ENCODE measurements around the gene CTIF.

Gene CTIF

DNA sequence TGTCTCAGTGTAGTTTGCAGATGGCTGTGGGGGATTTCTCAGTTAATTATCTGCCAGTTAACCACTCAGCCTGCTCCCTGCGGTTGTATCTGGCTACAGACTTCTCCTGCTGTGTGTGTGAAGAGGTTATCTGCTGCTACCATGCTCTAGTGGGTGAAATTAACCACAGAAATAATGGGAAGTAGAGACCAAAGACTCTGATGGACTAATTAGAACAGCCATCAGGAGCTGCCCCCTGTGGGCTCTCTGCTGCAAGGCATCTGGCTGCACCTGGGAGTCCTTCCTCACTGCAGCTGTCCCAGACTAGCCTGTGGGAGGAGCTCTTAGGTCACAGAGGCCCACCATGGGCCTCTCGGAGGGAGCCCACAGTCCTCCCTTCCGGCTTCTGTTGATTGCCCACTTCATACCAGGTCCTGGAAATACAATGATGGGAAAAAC lies 66.6 kb downstream of the CTIF start:
- no peak for DNase-seq

DNA sequence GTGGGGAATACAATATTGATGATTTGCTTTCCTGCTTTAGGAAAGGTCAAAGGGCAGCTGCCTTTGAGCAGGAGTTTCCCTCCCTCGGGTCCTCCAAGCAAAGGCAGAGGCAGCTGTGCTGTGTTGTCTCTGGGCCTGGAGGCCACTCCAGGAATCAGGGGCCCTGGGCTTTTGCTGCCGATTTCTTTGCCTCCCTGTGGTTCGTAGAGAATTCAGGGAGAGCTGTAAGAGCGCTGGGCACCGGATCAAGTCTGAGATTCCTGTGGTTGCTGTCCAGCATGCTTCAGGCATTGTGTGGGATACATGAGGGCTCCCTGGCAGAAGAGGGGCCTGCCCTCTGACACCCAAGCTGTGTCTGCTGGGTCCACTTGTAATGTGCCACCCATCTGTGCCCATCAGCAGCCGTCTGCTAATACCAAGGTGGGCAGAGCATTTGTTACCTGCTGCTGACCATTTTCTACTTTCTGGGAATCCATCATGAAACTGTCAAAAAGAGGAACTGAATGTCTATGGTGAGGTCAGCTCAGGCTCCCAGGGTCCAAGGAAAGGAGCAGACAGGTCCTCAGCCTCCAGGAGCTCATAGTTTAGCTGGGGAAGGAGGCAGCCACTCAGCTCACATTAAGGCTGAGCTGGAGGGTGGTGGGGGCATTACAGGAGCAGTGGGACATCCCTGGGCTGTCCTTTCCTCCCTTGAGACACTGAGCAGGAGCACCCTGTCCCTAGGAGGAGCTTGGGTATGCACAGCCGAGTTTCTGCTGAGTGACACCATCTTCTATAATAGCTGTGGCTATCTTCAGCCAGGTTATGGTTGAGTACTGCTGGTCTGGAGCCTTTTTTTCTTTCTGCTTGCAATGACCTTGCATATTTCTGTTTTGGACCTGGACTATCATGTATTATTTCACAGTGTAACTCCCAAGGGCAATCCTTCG lies 68.5 kb downstream of the CTIF start:
- DNase-seq, result no peak

- no peak for DNase-seq
These were observed 69.8 kb downstream of the CTIF start for GRCh38 chr18:48608581-48608980.

DNA sequence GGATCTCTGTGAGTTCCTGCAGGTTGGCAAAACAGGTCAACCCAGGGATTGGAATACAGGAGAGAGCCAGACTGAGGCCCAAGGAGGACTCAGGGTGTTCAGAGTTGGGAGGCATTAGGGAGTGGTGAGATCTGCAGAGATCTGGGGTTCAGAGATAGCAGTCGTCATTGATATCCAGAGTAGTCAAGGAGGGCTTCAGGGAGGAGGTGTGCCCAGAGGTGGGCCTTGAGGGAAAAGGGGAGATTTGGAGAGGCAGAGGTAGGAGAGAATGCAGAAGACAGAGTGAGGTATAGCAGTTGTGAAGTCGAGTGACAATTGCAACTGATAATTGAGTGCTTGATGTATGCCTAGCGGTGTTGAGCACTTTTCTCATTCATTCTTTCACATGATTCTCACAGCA lies 70.3 kb downstream of the CTIF start:
- DNase-seq, result no peak

DNA sequence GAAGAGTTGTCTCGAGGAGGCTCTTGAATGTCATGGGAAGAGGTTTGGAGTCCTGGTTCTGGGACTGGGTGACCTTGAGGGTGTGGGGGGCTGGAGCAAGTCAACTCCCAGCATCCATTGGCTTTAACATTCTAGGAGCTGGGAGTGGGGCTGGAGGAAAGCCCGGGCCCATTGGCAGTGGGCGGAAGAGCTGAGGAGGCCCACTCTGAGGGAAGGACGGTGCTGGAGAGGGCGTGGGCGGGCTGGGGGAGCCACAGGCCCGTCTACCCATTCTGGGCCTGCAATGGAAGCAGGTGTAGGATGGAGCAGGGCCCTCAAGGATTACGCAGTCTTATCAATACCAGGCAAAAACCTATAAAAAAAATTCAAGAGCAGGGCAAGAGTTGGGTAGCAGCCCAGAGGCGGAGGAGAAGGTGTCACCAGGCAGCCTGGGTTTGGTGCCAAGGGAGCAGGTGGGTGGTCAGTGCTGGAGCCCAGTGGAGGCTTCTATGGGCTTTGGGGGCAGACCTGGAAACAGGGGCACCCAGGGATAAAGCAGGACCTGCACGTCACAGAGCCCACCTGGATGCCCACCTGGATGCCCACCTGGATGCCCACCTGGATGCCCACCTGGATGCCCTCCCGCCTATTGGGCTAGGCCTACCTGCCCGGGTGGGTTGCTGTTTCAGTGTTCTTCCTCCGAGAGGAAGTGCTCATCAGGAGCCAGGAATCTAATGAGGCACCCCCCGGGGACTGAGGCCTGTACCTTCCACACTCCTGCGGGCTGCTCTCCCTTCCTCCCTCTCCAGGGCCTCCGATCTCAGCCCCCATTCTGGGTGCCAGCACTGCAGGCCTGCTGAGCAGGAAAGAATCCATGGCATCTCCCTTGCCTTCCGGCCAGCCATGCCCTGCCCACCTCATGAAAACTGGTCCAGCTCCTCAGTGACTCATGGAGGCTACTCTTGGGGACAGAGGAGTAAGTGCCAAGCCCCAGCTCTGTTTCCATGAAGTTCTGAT lies 71.3 kb downstream of the CTIF start:
- no peak for DNase-seq

DNA sequence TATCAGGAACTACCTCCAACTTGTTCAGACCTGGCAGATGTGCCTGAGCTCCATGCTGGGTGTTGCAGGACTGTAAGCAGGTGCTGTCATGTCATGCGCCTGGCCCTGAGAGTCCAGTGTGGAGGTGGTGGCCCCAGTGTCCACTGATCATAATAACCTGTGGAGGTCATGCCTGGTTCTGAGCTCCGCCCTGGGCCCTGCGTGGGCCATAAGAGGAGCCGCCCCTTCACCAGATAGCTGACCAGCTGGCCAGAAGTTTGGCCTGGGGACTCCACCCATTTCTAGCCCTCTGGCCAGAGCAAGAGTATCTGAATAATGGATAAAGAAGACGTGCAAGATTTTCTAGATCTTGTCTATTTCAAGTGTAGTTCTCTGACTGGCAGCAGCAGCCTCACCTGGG lies 72.4 kb downstream of the CTIF start:
- DNase-seq, result no peak

DNA sequence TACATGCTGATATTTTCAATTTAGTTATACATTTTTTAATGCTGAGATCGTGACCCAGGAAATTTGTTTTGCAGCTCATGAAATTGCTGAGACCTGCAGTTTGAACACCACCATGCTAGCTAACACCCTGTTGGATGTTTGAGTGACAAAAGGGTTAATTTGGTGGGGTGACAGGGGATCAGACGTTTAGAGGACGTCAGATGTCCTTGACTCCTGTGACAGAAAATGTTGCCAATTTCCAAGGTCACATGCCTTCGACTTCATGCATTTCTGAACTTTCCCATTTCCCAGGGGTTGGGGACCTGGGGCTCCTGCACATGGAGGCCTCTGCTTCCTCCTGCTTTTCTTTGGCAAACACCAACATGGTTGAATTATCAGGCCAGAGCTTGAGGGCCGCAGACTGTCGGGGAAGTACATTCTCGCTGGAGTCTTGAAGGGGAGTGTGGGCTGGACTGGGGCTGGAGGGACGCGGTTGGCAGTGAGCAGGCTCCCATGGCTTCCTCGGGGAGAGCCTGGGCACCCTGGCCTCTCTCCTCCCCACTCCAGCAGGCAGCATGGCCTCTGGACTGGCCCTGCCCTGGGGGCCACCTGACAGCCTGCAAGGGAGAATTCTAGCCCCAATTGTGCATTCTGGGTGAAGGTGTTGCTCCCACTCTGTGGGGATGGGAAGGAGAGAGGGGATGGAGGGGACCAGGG lies 73.1 kb downstream of the CTIF start:
- DNase-seq, result no peak

DNA sequence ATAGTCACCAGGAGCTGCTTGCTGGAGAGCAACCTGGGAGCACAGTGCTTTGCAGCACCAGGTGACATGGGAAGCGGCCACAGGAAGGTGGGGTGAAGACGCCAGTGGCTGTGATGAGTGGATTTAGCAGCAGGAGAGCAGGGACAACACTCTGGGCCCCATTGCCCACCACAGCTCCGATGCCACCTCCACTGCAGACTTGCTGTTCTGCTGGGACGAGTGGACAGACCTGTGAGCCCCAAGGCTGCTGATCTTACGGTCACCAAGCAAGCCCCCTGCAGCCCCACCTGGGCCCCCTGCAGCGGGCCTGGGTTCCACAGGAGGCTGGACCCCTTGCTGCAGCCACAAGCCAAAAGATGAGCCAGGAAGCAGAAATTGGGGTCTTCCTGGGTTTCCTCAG lies 73.7 kb downstream of the CTIF start:
- no peak for DNase-seq

DNA sequence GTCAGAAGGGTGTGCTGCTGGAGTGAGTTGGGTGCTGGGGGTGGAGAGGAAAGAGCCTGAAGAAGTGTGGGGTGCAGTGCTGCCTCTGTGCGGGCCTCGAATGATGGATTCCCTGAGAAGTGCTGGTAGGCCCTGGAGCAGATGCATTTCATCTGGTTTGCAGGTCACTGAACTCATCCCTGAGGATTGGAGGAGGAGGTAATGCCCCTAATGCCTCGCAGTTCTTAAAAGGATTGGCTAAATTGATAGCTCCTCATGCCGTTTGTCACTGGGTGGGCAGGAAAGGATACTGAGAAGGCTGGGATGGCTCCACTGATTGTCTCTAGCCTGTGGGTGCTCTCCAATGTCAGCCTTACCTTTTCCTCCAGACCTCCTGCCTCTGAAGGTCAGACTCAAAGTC lies 74.1 kb downstream of the CTIF start:
- DNase-seq, result no peak

DNA sequence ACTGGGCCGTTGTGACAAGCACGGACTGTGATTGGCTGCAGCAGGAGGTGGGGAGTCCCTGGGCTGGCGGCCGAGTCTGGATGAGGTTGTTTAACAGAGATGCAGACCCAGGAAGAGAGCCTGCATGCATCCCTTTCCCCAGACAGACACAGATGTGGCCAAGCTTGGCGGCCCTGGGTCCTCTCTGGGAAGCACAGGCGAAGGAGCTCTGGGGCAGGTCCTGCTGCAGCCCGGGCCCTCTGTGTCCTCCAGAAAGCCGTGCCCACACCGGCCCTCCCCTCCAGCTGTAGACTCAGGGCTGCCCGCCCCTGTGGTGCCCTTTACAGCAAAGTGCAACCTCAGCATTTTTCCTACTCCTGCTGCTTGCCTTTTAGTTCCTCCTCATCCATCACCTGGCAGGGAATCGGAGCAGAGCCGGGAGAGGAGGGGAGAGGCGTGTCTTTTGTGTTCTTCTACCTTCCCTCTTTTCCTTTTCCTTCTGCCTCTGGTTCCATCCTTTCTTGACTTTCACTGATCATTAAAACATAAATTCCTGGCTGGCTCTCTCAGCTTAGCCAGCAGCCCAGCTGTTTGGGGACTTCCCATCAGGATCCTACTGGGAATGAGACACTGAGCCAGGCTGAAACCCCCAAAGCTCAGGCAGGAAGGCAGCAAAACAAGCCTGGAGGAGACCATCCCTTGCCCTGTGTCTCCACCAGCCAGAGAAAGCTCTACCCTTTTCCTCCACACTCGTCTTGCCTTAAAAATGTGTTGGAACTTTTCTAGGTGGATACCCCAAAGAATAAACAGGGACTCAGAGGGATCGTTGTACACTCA lies 75.0 kb downstream of the CTIF start:
- no peak for DNase-seq

DNA sequence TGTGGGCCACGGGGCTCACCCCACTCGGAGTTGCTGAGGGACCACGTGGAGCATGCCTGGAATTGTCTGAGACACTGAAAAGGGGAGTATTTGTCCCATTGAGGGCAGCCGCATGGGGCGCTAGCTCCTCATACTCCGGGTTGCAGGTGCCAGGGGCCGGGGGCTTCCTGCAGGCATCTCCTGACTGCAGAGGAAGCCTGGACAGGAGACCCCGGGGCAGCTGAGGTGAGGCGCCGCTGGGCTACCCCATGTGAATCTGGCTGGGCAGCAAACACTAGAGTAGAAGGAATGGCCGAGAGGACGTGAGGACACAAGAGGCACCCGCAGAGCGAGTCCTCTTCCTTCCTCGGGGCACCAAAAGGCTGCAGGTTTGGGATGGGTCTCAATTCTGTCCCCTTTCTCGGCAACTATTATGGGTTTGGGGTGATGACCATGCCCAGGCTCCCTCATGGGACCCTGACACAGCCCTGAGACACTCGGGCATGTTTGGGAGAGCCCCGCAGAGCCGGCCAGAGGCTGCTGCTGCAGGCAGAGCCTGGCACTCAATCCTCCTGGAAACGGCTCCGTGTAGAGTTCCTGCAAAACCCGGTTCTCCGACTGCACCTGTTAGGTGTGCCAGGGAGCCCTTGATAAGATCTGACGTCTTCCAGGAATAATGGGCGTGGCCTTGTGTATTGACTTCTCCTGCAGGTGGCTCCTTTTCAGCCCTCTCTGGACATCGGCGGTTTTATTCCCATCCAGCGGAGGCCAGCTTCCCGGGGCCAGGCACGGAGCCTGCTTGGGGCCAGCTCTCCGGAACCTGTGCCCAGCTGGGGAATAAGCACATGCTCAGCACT lies 77.0 kb downstream of the CTIF start:
- DNase-seq, result no peak

GRCh38 chr18:48616484-48617255 lies 77.8 kb downstream of the CTIF start:
- DNase-seq, result no peak

DNA sequence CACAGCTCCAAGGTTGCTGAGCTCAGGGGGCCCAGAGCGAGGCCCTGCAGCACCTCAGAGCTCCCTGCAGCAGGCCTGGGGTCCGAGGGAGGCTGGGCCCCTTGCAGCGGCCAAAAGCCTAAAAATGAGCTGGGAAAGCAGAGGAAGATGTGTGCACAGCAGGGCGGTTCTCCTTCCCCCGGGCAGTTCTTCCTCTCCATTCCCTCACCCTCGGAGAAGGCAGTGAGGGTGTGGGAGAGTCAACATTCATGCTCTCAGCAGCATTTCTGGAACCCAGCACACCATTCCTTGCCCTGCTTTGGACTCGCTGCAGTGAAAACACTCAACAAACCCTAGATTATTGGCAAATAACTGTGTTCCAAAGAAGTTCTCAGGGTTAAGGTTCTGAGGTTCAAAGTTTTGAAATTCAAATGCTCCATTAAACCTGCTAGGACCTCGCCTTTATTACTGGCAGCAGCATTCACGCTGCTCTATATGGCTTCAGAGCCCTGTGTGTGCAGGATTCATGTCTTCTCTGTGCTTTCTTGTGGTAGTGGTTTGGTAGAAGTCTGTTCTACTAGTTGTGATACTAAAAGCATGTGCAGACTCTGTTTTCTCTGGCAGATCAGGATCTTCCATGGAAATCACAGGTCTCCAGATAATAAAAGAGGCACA lies 79.1 kb downstream of the CTIF start:
- no peak for DNase-seq

GRCh38 chr18:48619016-48619415 lies 80.2 kb downstream of the CTIF start:
- no peak for DNase-seq

- DNase-seq, result no peak
These were observed 80.7 kb downstream of the CTIF start for GRCh38 chr18:48619501-48619900.

DNA sequence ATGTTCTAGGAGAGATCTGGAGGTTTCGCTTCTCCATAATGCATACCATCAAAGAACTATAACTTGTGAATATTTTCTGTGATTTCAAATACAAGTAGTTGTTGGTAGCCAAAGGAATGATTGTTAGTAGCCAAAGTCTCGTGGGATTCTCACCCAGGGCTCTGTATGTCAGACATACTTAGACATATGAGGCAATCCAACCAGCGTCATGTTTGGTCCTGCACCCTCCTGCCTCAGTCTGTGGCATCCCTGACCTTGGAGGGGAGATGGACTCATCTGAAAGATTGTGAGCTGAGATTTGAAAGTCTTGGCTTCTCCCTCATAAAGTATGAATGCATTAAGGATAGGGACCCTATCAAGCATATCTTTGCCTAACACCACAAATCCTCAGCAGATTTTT lies 81.2 kb downstream of the CTIF start:
- DNase-seq, result no peak

- DNase-seq, result no peak
These were observed 82.4 kb downstream of the CTIF start for GRCh38 chr18:48621240-48621639.

DNA sequence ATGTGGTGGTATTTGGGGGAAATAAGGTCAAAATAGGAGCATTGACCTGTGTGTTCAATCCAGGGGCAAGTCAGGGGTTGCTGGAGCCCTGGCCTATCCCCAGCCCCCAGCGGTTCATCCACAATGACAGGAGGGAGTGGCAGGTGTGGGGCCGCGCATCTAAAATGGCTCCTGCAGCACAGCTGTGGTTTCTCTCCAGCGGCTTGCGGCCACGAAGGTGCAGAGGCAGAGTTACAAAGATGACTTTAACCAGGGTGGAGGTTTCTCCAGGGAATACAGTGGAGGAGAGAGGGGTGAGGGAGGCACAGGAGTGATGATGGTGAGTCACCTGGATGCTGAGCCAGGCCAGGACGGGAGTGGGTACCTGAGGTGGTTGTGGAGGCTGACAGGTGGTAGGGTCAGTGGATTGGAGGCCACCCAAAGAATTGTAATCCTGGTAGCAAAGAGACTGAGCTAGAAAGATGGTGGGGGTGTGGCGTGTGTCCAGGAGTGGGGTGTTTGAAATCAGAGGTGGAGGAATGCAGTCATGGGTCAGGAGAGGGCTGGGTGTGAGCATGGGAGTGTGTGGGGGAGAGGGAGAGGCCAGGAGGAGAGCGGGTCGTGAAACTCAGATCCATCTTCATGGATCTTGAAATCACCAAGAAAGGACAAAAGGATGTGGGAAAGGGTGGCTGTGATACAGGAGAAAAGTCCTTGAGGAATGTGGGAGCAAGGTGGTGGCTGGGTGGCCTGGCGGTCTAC lies 83.2 kb downstream of the CTIF start:
- no peak for DNase-seq

DNA sequence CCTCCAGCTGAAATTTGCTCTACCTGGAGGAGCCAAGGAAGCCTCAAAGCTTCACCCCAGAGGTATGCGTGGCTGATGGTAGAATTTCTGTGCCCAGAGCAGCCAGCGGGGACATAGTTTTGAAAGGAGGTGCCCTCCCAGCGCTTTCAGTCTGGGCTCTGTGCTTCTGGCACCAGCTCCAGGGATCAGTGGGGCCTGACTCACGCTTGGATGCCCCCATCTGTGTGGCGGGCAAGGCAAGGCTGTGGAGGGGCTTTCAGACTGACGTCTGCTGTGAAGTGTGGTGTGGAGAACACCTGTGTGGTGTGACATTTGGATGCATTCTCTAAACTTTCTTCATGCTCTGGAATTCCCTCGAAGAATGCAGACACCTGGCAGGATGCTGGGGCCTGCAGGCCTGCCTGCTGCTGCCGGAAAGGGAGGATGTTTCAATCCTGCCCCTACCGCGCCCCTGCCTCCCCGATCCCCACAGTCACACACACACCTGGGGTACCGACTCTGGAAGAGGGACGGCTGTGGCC lies 84.1 kb downstream of the CTIF start:
- DNase-seq, result no peak

Data from stimulated activated naive CD4-positive, alpha-beta T cell (primary cell).